Middle frontal gyrus (tissue), 1 donor: ENCODE data around the gene PPIL3.

ENCODE experiments used
- DNase-seq: peaks from one replicate; pipeline ENCODE4 v3.0.0-alpha.2; 2015; ENCODE audit warnings: low spot score; ENCODE audit errors: extremely low spot score

PPIL3 gene

DNA sequence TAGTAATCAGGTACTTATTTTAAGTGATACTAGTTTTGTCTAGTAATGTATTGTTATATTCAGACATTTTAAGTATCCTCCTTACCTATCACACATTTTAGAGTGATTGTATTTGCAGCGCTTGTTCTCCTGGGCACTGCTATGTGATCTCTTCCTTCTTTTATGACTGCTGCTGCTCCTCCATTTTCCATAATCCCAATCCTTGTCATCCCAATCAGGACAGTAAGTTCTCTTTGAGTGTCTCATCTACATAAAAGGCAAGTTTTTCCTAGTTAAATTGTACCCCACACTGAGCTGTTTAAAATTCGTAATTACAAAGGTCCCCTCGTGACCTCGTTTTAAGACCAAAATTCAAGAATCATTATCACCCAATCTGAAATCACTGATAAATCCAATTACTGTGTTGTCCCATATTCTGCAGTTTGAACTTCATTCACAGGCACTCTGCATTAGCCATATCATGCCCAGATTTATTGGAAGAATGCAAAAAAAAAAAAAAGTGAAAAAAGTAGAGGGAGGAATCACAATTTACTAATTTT, 27.2 kb downstream of the PPIL3 start:
- no peak for DNase-seq

GRCh38 chr2:200860092-200860795, 28.6 kb downstream of the PPIL3 start:
- no peak for DNase-seq

DNA sequence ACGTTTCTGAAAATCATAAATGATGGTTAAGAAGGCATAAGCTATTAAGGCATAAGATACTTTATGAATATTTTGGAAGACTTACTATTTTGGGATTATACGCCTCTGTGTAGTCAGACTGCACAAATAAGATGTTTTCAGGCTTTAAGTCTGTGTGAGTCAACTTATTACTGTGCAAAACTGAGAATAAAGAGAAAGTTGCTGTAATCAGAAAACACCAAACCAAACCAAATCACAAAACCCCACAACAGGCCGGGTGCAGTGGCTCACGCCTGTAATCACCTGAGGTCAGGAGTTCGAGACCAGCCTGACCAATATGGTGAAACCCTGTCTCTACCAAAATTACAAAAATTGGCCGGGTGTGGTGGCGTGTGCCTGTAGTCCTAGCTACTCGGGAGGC, 32.1 kb downstream of the PPIL3 start:
- no peak for DNase-seq

- no peak for DNase-seq
Measured at GRCh38 chr2:200852605-200853004, 36.3 kb downstream of the PPIL3 start.

DNA sequence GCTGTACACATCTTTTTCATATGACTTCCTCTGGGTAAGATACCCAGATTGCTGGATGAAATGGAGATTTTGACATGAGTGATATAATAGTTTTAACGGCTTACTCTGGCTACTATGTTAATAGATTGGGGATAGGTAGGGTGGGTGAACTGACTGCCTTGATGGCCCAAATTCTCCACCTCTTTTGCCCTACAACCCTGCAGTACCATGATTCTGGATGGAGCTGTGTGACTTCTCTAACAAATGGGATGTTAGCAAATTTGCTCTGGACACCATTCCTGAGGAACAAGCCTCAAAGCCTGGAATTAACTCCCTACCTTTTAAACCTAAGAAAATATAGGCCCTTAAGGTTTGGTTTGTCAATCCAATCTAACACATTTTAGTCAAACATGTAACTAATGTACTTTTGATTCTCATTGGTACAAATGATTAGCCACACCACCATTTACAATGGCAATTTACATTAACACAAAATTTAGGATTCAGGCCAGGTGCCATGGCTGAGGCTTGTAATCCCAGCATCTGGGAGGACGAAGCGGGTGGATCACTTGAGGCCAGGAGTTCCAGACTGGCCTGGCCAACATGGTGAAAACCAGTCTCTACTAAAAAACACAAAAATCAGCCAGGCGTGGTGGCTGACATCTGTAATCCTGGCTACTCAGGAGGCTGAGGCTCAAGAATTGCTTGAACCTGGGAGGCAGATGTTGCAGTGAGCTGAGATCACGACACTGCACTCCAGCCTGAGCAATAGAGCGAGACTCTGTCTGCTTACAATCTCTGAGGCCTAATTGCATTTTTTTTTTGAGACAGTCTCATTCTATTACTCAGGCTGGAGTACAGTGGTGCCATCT, 37.3 kb downstream of the PPIL3 start:
- no peak for DNase-seq

GRCh38 chr2:200850512-200851256, 38.2 kb downstream of the PPIL3 start:
- DNase-seq, result no peak

GRCh38 chr2:200847939-200848338, 40.9 kb downstream of the PPIL3 start:
- DNase-seq, result no peak

DNA sequence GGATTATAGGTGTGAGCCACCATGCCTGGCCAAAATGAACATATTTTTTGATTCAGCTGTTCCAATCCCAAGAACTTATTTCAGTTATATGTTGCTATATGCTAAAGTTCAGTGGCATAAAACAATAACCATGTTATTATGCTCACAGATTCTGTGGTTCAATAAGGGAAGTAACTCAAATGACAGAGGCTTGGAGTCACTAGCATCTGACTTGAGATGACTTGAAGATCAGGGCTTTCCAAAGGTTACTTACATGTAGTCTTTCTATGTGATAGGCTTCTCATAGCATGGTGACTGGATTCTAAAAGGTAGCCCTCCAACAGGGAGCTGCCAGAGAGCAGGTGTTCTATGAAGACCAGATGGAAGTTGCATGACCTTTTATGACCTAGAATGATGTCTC, 41.6 kb downstream of the PPIL3 start:
- no peak for DNase-seq

DNA sequence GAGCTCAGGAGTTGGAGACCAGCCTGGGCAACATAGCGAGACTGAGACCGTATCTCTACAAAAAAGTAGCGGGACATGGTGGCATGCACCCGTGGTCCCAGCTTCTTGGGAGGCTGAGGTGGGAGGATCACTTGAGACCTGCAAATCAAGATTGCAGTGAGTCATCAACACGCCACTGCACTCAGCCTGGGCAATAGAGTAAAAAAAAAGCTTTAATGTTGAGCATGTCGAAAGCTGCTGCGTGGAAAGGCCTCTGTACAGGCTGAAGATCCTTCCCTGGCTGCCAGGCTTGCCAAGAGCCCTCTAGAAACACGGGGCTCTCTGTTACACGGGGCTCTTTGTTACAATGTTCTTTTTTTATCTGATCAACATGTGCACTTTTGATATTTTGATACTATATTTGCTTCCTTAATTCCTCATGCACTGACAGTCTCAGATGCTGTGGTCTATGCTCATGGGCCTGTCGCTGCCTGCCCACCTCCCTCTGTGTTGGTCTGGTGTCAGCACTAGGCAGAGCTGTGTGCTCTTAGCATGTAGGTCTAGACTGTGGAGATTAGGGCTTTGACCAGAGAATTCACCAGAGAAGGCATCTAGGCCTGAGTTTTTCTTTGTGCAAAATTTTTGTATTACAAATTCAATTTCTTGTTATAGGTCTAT, 43.1 kb downstream of the PPIL3 start:
- DNase-seq, result no peak

GRCh38 chr2:200845194-200845593, 43.7 kb downstream of the PPIL3 start:
- DNase-seq, result no peak

GRCh38 chr2:200843993-200844948, 44.6 kb downstream of the PPIL3 start:
- DNase-seq, result no peak

DNA sequence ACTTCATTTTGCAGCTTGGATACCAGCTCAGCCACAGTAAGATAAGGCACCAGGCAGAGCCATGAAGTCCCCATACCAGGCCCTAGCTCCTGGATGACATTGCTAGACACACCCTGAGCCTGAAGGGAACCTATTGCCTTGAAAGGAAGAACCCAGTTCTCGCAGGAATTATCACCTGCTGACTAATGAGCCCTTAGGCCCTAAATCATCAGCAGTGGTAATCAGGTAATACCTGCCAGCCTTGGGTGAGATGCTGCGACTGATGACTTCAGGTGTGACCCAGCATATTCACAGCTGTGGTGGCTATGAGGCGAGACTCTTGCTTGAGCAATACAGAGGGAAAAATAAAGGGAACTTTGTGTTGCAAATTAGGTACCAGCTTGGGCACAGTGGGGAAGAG, 49.4 kb downstream of the PPIL3 start:
- no peak for DNase-seq

DNA sequence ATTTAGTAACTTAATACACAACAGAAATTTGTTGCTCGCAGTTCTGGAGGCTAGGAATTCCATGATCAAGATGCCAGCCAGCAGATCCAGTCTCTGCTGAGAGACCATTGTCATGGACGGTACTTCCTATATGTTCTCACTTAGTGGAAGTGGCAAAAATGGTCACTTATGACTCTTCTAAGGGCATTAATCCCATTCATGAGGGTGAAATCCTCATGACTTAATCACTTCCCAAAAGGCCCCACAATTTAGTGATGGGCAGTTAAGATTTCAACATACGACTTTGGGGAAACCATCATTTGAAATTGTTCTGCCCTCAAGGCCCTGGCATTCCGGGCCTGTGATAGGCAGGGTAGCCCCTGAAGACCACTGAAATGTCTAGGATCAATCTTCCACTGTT, 54.2 kb downstream of the PPIL3 start:
- DNase-seq, result no peak

- DNase-seq, result no peak
Measured at GRCh38 chr2:200829258-200829655, 59.6 kb downstream of the PPIL3 start.

DNA sequence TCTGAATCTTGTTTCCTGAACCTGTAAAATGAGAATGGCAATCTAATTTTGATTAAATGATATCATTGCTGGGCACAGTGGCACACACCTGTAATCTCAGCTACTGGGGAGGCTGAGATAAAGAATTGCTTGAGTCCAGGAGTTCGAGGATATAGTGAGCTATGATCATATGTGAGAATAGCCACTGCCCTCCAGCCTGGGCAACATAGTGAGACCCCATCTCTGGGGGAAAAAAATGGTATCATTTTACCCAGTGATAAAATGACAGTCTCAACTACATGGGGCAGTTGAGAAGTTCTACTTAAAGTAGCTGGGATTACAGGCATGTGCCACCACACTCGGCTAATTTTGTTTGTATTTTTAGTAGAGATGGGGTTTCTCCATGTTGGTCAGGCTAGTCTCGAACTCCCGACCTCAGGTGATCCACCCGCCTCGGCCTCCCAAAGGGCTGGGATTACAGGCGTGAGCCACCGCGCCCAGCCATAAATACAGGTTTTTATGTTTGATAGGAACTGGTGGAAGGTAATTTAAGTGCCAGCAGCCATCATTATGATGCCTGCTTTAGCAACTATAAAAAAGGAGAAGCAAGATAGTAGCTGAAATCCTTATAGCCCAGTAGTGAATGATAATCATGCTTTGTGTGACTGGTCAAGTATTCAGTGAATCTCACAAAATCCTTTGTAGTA, 60.2 kb downstream of the PPIL3 start:
- DNase-seq, result no peak

- DNase-seq, result no peak
Measured at GRCh38 chr2:200828104-200828503, 60.8 kb downstream of the PPIL3 start.

DNA sequence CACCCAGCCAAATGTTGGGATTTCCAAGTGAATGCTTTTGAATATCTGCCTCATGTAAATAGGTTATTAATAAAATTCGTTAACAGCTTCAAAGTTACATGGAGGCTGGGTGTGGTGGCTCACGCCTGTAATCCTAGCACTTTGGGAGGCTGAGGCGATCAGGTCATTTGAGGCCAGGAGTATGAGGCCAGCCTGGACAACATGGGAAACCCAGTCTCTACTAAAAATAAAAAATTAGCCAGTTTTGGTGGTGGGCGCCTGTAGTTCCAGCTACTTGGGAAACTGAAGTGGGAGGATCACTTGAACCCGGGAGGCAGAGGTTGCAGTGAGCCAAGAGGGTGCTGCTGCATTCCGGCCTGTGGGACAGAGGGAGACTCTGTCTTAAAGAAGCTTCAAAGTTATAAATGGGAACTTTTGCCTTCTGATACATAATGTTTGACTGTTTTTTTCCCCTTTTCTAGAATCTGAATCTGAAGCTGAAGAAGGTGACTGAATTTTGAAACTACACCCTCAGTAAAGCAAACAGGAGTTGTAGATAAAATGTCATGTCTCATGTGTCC, 67.1 kb downstream of the PPIL3 start:
- no peak for DNase-seq
